Uterus (tissue), 4 donors: ENCODE measurements around the gene NTSR1. TPM values are rescaled to one million over a fixed set of nuclear protein-coding genes. Genes with fewer than 3 reads are reported as not detected.

Source experiments
- DNase-seq, 2 donors: peaks; one replicate each; pipeline ENCODE4 v3.0.0-alpha.2; 2019 to 2020
- H3K27ac ChIP-seq, 2 donors: fragments of 200-600 bp; sonication (generic); 1 replicate in 1 of 2; 2 replicates in 1 of 2; pipeline ENCODE4 v1.5.1; 2016 to 2018
- H3K27me3 ChIP-seq, 2 donors: fragments of 200-600 bp; sonication (generic); one replicate each; pipeline ENCODE4 v1.5.1; 2018 to 2019; ENCODE audit warnings: control low read depth in 1 of 2
- H3K36me3 ChIP-seq, 2 donors: fragments of 200-600 bp; sonication (generic); one replicate each; pipeline ENCODE4 v1.5.1; 2019; ENCODE audit warnings: control low read depth in 1 of 2
- H3K4me1 ChIP-seq, 2 donors: fragments of 200-600 bp; sonication (generic); one replicate each; pipeline ENCODE4 v1.5.1; 2018 to 2019; ENCODE audit warnings: control low read depth in 1 of 2
- H3K4me3 ChIP-seq, 2 donors: fragments of 200-600 bp; sonication (generic); 1 replicate in 1 of 2; 2 replicates in 1 of 2; pipeline ENCODE4 v1.5.1; 2018 to 2019; ENCODE audit warnings: mild to moderate bottlenecking in 1 of 2
- H3K9me3 ChIP-seq, 2 donors: fragments of 200-600 bp; sonication (generic); one replicate each; pipeline ENCODE4 v1.5.1; 2019; ENCODE audit warnings: control low read depth in 1 of 2
- POLR2A ChIP-seq, 2 donors: fragments of 450-650 bp; IDR thresholded peaks; one replicate each; pipeline ENCODE4 v1.6.1; 2016; ENCODE audit warnings: antibody characterized with exemption in 2 of 2, mild to moderate bottlenecking in 1 of 2, moderate library complexity in 1 of 2
- intact Hi-C: fragments of 100-400 bp; cut with DNase I; formaldehyde crosslinking; loops from one replicate; pipeline ENCODE4 v1.15.1; 2023; ENCODE audit warnings: low total_unique reads
- total RNA-seq, 4 donors: library from RNA; depleted of rRNA in 3 of 4; stranded (reverse); fragments of >200 nt in 3 of 4; gene quantifications; one replicate each; pipeline versions ENCODE4 v1.1.0 to v1.2.4, GENCODE V29; 2014 to 2023
- TF ChIP-seq, protein P1 (sequence below), 4 experiments: fragments of 200-600 bp in 2 of 4; fragments of 450-650 bp in 2 of 4; sonication (generic) in 2 of 4; IDR thresholded peaks; one replicate each; pipeline ENCODE4 v1.5.1; 2016 to 2019; ENCODE audit warnings: antibody characterized with exemption in 4 of 4, mild to moderate bottlenecking in 2 of 4, moderate library complexity in 1 of 4
- donor health status: DM: yes; HTN: yes; CAD: no.

The NTSR1 gene
- total RNA-seq: not detected

GRCh38 chr20:62708591-62709536 is at the start of gene NTSR1:
Gene NTSR1, plus strand, starts transcription at chr20:62708836. Its CDS starts 372 bp downstream, at chr20:62709208.
- no peak for DNase-seq
- intact Hi-C loops: no loop called here
- no peaks in the 10 kb centered on the region for H3K4me1 ChIP-seq
- no peak within 1 kb of the TSS for H3K4me3 ChIP-seq
- no peak for TF ChIP-seq POLR2A (IDR thresholded peaks at IDR 0.05)
- TF ChIP-seq, protein P1, sequence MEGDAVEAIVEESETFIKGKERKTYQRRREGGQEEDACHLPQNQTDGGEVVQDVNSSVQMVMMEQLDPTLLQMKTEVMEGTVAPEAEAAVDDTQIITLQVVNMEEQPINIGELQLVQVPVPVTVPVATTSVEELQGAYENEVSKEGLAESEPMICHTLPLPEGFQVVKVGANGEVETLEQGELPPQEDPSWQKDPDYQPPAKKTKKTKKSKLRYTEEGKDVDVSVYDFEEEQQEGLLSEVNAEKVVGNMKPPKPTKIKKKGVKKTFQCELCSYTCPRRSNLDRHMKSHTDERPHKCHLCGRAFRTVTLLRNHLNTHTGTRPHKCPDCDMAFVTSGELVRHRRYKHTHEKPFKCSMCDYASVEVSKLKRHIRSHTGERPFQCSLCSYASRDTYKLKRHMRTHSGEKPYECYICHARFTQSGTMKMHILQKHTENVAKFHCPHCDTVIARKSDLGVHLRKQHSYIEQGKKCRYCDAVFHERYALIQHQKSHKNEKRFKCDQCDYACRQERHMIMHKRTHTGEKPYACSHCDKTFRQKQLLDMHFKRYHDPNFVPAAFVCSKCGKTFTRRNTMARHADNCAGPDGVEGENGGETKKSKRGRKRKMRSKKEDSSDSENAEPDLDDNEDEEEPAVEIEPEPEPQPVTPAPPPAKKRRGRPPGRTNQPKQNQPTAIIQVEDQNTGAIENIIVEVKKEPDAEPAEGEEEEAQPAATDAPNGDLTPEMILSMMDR (IDR thresholded peaks at IDR 0.05): no peak
- peaks cover 0 to 8% of the 10 kb centered on the region in 2 donors for H3K27me3 ChIP-seq
- no peaks in the 10 kb centered on the region for H3K36me3 ChIP-seq
- H3K9me3 ChIP-seq: no peaks in the 10 kb centered on the region
- H3K27ac ChIP-seq: no peak within 1 kb of the TSS

- Histone ChIP-seq H3K36me3 (no peaks in the 10 kb centered on the region), H3K27ac (no peak overlapping the region), H3K27me3 (no peaks in the 10 kb centered on the region), H3K4me3 (no peak overlapping the region), H3K9me3 (no peaks in the 10 kb centered on the region), H3K4me1 (no peaks in the 10 kb centered on the region)
- intact Hi-C loops: no loop called here
- no peak for DNase-seq
- TF ChIP-seq, protein P1 (IDR thresholded peaks at IDR 0.05): no peak
- TF ChIP-seq POLR2A (IDR thresholded peaks at IDR 0.05): no peak
Measured at GRCh38 chr20:62659488-62660239, 49.0 kb upstream of the NTSR1 start.

GRCh38 chr20:62660240-62660615 is 48.4 kb upstream of the NTSR1 start:
- intact Hi-C loops: no loop called here

DNA sequence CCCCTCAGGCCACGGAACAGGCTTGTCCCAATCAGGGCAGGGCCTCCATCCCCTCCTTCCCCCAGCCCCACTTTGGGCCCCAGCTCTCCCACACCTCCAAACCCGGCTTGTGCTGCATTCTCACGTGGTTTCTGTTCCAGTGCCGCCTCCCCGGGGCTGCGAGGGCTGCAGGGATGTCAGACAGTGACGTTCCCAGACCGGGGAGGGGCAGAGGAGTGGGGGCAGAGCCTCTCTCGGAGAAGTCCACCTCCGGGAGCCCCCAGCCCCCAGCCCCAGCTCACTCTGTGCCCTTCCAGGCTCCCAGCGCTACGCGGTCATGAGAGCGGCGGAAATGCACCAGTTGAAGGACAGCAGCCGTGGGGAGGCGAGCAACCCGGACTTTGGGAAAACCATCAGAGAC is 47.9 kb upstream of the NTSR1 start:
- Histone ChIP-seq H3K4me1 (no peaks in the 10 kb centered on the region), H3K9me3 (no peaks in the 10 kb centered on the region)
- intact Hi-C loops: no loop called here

More at GRCh38 chr20:62660240-62660615, 48.4 kb upstream of the NTSR1 start:
- H3K4me3 ChIP-seq: no peak overlapping the region
- no peaks in the 10 kb centered on the region for H3K27me3 ChIP-seq
- TF ChIP-seq, protein P1 (IDR thresholded peaks at IDR 0.05): no peak
- TF ChIP-seq POLR2A (IDR thresholded peaks at IDR 0.05): no peak
- no peaks in the 10 kb centered on the region for H3K9me3 ChIP-seq
- H3K36me3 ChIP-seq: no peaks in the 10 kb centered on the region
- DNase-seq: no peak
- no peak overlapping the region for H3K27ac ChIP-seq
- no peaks in the 10 kb centered on the region for H3K4me1 ChIP-seq

More for the DNA sequence above, 47.9 kb upstream of the NTSR1 start:
- H3K36me3 ChIP-seq: no peaks in the 10 kb centered on the region
- H3K27ac ChIP-seq: no peak overlapping the region
- H3K27me3 ChIP-seq: no peaks in the 10 kb centered on the region
- H3K4me3 ChIP-seq: no peak overlapping the region
- TF ChIP-seq, protein P1 (IDR thresholded peaks at IDR 0.05): no peak
- no peak for DNase-seq
